Ovary (tissue), 3 donors: ENCODE measurements around the gene STKLD1.

Experiments
- POLR2A ChIP-seq: fragments of 450-650 bp; IDR thresholded peaks from one replicate; pipeline ENCODE4 v1.6.1; 2017; ENCODE audit warnings: antibody characterized with exemption, mild to moderate bottlenecking, moderate library complexity
- TF ChIP-seq, protein P1 (sequence below), 3 donors: fragments of 450-650 bp in 2 of 3; fragments of 200-600 bp in 1 of 3; IDR thresholded peaks; one replicate each; pipeline versions ENCODE4 v1.5.1 to v1.8.0; 2016 to 2022; ENCODE audit warnings: antibody characterized with exemption in 3 of 3, mild to moderate bottlenecking in 1 of 3
- donor health status: DM: no; HTN: no; CAD: no.

DNA sequence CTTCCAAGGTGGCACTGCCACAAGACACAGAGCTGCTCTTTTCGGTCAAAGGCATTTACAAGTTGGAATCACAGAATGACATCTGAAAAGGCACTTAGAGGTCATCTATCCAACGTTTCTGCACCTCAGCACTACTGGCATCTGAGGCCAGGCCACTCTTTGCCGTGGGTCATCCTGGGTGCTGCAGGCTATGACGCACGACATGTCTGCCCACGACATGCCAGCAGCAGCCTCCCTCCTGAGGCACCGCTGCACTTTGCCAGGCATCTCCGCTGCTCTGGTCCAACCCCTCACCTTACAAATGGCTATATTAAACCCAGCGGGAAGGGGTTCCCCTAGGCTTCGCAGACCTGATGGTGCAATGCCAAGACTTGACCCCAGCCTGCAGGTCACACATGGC, 8.4 kb upstream of the STKLD1 start:
- TF ChIP-seq, protein P1, sequence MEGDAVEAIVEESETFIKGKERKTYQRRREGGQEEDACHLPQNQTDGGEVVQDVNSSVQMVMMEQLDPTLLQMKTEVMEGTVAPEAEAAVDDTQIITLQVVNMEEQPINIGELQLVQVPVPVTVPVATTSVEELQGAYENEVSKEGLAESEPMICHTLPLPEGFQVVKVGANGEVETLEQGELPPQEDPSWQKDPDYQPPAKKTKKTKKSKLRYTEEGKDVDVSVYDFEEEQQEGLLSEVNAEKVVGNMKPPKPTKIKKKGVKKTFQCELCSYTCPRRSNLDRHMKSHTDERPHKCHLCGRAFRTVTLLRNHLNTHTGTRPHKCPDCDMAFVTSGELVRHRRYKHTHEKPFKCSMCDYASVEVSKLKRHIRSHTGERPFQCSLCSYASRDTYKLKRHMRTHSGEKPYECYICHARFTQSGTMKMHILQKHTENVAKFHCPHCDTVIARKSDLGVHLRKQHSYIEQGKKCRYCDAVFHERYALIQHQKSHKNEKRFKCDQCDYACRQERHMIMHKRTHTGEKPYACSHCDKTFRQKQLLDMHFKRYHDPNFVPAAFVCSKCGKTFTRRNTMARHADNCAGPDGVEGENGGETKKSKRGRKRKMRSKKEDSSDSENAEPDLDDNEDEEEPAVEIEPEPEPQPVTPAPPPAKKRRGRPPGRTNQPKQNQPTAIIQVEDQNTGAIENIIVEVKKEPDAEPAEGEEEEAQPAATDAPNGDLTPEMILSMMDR (IDR thresholded peaks at IDR 0.05) = no peak
- no peak for TF ChIP-seq POLR2A
